IMR-90 (cell line): ENCODE data around the gene FBXW4. TPM values are rescaled to one million over a fixed set of nuclear protein-coding genes. Genes with fewer than 3 reads are reported as not detected.

Experiments used
- ATAC-seq: fragments of 200-7000 bp; cut with Tn5 transposase; 2 replicates; pipeline ENCODE4 v1.9.1; 2020; ENCODE audit warnings: low read depth, mild to moderate bottlenecking, moderate library complexity
- BruUV-seq: library from RNA; stranded (reverse); fragments of 400-500 nt; replicated peaks from 2 replicates; lab custom pipeline; 2021; lab: Mats Ljungman, UMichigan
- CTCF ChIA-PET: fragments of 300-600 bp; formaldehyde crosslinking; extraction: SDS; loops from one replicate; lab custom pipeline; 2021; ENCODE audit warnings: antibody characterized with exemption; lab: Yijun Ruan, JAX
- POLR2A ChIA-PET: fragments of 300-600 bp; sonication (Branson Sonifier 250); formaldehyde crosslinking; loops from one replicate; lab custom pipeline; 2022; ENCODE audit warnings: antibody characterized with exemption; ENCODE audit not compliant: unreplicated experiment; lab: Charles Lee
- DNase-seq: peaks from one replicate; pipeline ENCODE4 v3.0.0; 2013
- H2AFZ ChIP-seq: replicated peaks from 2 replicates; pipeline ENCODE3; 2013; ENCODE audit warnings: low read length, mild to moderate bottlenecking; ENCODE audit not compliant: poor library complexity
- H2AK5ac ChIP-seq: 2 replicates; pipeline ENCODE4 v1.6.1; 2013; ENCODE audit warnings: low read depth, low read length, inconsistent platforms
- H2AK9ac ChIP-seq: replicated peaks from 2 replicates; pipeline ENCODE3; 2013; ENCODE audit warnings: mild to moderate bottlenecking, low read depth, low read length, moderate library complexity; ENCODE audit not compliant: poor library complexity
- H2BK120ac ChIP-seq: 2 replicates; pipeline ENCODE4 v1.6.1; 2013; ENCODE audit warnings: low read depth, low read length, inconsistent platforms
- H2BK15ac ChIP-seq: 3 replicates; pipeline ENCODE4 v1.6.1; 2013; ENCODE audit warnings: low read depth, low read length, inconsistent platforms
- H2BK20ac ChIP-seq: 2 replicates; pipeline ENCODE4 v1.6.1; 2013; ENCODE audit warnings: low read depth, mild to moderate bottlenecking, inconsistent platforms, low read length, moderate library complexity
- H2BK5ac ChIP-seq: 2 replicates; pipeline ENCODE4 v1.6.1; 2013; ENCODE audit warnings: mild to moderate bottlenecking, low read depth, low read length, inconsistent platforms; ENCODE audit not compliant: poor library complexity, severe bottlenecking
- H3K14ac ChIP-seq: replicated peaks from 2 replicates; pipeline ENCODE4 v1.6.1; 2013; ENCODE audit warnings: low read depth, low read length, inconsistent platforms
- H3K18ac ChIP-seq: 2 replicates; pipeline ENCODE4 v1.6.1; 2013; ENCODE audit warnings: low read depth, low read length, control low read depth
- H3K23ac ChIP-seq: 2 replicates; pipeline ENCODE4 v1.6.1; 2013; ENCODE audit warnings: low read depth, low read length, inconsistent platforms
- H3K27ac ChIP-seq: 2 replicates; pipeline ENCODE4 v1.5.1; 2013; ENCODE audit warnings: mild to moderate bottlenecking, control low read depth, low read length; ENCODE audit not compliant: insufficient read depth
- H3K27me3 ChIP-seq: 2 replicates; pipeline ENCODE4 v1.6.1; 2013; ENCODE audit warnings: low read length; ENCODE audit not compliant: control insufficient read depth, insufficient read depth
- H3K36me3 ChIP-seq: 2 replicates; pipeline ENCODE4 v1.6.1; 2013; ENCODE audit warnings: low read length, mixed read lengths; ENCODE audit not compliant: control insufficient read depth, insufficient read depth
- H3K4ac ChIP-seq: 2 replicates; pipeline ENCODE4 v1.6.1; 2013; ENCODE audit warnings: low read depth, low read length, inconsistent platforms
- H3K4me1 ChIP-seq: 2 replicates; pipeline ENCODE4 v1.6.1; 2013; ENCODE audit warnings: low read length, mixed read lengths; ENCODE audit not compliant: control insufficient read depth, insufficient read depth
- H3K4me2 ChIP-seq: 2 replicates; pipeline ENCODE4 v1.6.1; 2013; ENCODE audit warnings: low read depth, mild to moderate bottlenecking, control low read depth, low read length, moderate library complexity
- H3K4me3 ChIP-seq: 2 replicates; pipeline ENCODE4 v1.5.1; 2013; ENCODE audit warnings: low read depth, mild to moderate bottlenecking, control low read depth, low read length, moderate library complexity; ENCODE audit not compliant: insufficient read depth
- H3K56ac ChIP-seq: 2 replicates; pipeline ENCODE4 v1.6.1; 2013; ENCODE audit warnings: low read length, inconsistent platforms; ENCODE audit not compliant: insufficient read depth; ENCODE audit errors: extremely low read depth
- H3K79me1 ChIP-seq, 2 experiments: 2 replicates each; pipeline ENCODE4 v1.6.1; 2013; ENCODE audit warnings: low read length in 2 of 2, inconsistent platforms in 1 of 2, low read depth in 1 of 2
- H3K9ac ChIP-seq: 2 replicates; pipeline ENCODE4 v1.6.1; 2013; ENCODE audit warnings: low read depth, low read length, control low read depth
- H3K9me1 ChIP-seq: 2 replicates; pipeline ENCODE4 v1.6.1; 2013; ENCODE audit warnings: low read length, inconsistent platforms; ENCODE audit not compliant: insufficient read depth
- H3K9me3 ChIP-seq: 2 replicates; pipeline ENCODE4 v1.6.1; 2013; ENCODE audit warnings: low read length; ENCODE audit not compliant: control insufficient read depth, insufficient read depth
- H4K20me1 ChIP-seq: 2 replicates; pipeline ENCODE4 v1.6.1; 2013; ENCODE audit warnings: low read length, inconsistent platforms; ENCODE audit not compliant: insufficient read depth
- H4K5ac ChIP-seq: 2 replicates; pipeline ENCODE4 v1.6.1; 2013; ENCODE audit warnings: mild to moderate bottlenecking, low read depth, low read length, control low read depth
- H4K8ac ChIP-seq, 2 experiments: 2 replicates each; pipeline ENCODE4 v1.6.1; 2013; ENCODE audit warnings: low read depth in 2 of 2, low read length in 2 of 2, control low read depth in 1 of 2, inconsistent platforms in 1 of 2
- H4K91ac ChIP-seq: 2 replicates; pipeline ENCODE4 v1.6.1; 2013; ENCODE audit warnings: low read depth, low read length, inconsistent platforms; ENCODE audit not compliant: insufficient read depth
- BHLHE40 ChIP-seq: fragments of 150-350 bp; IDR thresholded peaks from 2 replicates; pipeline ENCODE4 v1.6.1; 2016; ENCODE audit warnings: mild to moderate bottlenecking, low read depth, low read length
- CEBPB ChIP-seq: IDR thresholded peaks from 2 replicates; pipeline ENCODE4 v1.6.1; 2012; ENCODE audit warnings: low read depth, low read length, improper control_type of control experiment
- CHD1 ChIP-seq: IDR thresholded peaks from 2 replicates; pipeline ENCODE4 v1.6.1; 2012; ENCODE audit warnings: low read depth, low read length, improper control_type of control experiment
- FOS ChIP-seq: fragments of 150-350 bp; IDR thresholded peaks from 2 replicates; pipeline ENCODE4 v1.6.1; 2016; ENCODE audit warnings: low read depth, low read length
- MAFK ChIP-seq: IDR thresholded peaks from 2 replicates; pipeline ENCODE4 v1.6.1; 2012; ENCODE audit warnings: low read depth, low read length, improper control_type of control experiment
- MAZ ChIP-seq: IDR thresholded peaks from 2 replicates; pipeline ENCODE4 v1.6.1; 2012; ENCODE audit warnings: low read depth, mild to moderate bottlenecking, low read length, improper control_type of control experiment, moderate library complexity, borderline replicate concordance
- MXI1 ChIP-seq: IDR thresholded peaks from 2 replicates; pipeline ENCODE4 v1.6.1; 2012; ENCODE audit warnings: low read depth, mild to moderate bottlenecking, low read length, moderate library complexity, borderline replicate concordance
- NFE2L2 ChIP-seq: fragments of 150-350 bp; IDR thresholded peaks from 2 replicates; pipeline ENCODE4 v1.6.1; 2016; ENCODE audit warnings: low read depth, mild to moderate bottlenecking, low read length
- POLR2A ChIP-seq: IDR thresholded peaks from 2 replicates; pipeline ENCODE4 v1.6.1; 2012; ENCODE audit warnings: mild to moderate bottlenecking, low read depth, low read length
- RAD21 ChIP-seq: IDR thresholded peaks from 2 replicates; pipeline ENCODE4 v1.6.1; 2012; ENCODE audit warnings: low read length, improper control_type of control experiment
- RCOR1 ChIP-seq: IDR thresholded peaks from 2 replicates; pipeline ENCODE4 v1.6.1; 2012; ENCODE audit warnings: mild to moderate bottlenecking, low read length, improper control_type of control experiment; ENCODE audit not compliant: insufficient replicate concordance
- RFX5 ChIP-seq: IDR thresholded peaks from 2 replicates; pipeline ENCODE4 v1.8.0; 2012; ENCODE audit warnings: low read depth, mild to moderate bottlenecking, low read length, moderate library complexity
- SMC3 ChIP-seq: fragments of 150-350 bp; IDR thresholded peaks from 2 replicates; pipeline ENCODE4 v1.6.1; 2016; ENCODE audit warnings: low read depth, mild to moderate bottlenecking, antibody characterized with exemption, low read length, moderate library complexity
- WGBS, 2 experiments: methylation state at CpG; one replicate each; pipeline versions ENCODE4 v1.1.5 to v1.1.7; 2013; ENCODE audit warnings: missing lambda C conversion rate in 2 of 2; ENCODE audit not compliant: insufficient read length in 1 of 2; ENCODE audit errors: extremely low coverage in 2 of 2; 5-methylcytosine and 5-hydroxymethylcytosine counted together
- dilution Hi-C: fragments of 300-500 bp; cut with HindIII; formaldehyde crosslinking; loops from one replicate; pipeline ENCODE4 v1.14.3; 2018; ENCODE audit warnings: low sequenced_read_pairs; ENCODE audit not compliant: unreplicated experiment
- in situ Hi-C: fragments of 300-500 bp; cut with MboI; formaldehyde crosslinking; loops from 3 replicates; pipeline ENCODE4 v1.14.3; 2019; ENCODE audit warnings: low sequenced_read_pairs, inconsistent platforms, mixed read lengths
- intact Hi-C: fragments of 100-400 bp; cut with micrococcal nuclease; formaldehyde crosslinking; loops from 2 replicates; pipeline ENCODE4 v1.10.0; 2022
- polyA plus RNA-seq, 3 experiments: library from polyadenylated mRNA; depleted of rRNA; stranded (reverse); fragments of >200 nt; gene quantifications; 2 replicates each; pipeline ENCODE4 v1.2.3, GENCODE V29; 2012; ENCODE audit warnings: low replicate concordance in 1 of 3
- total RNA-seq: library from RNA; depleted of rRNA; stranded (reverse); fragments of >200 nt; gene quantifications from 2 replicates; pipeline ENCODE4 v1.2.3, GENCODE V29; 2012
- TF ChIP-seq, protein P1 (sequence below): conservative IDR thresholded peaks from 2 replicates; pipeline ENCODE4 v1.5.1; 2012; ENCODE audit warnings: mild to moderate bottlenecking, low read depth, low read length, improper control_type of control experiment
- TF ChIP-seq, protein P2 (sequence below): fragments of 150-350 bp; IDR thresholded peaks from 2 replicates; pipeline ENCODE4 v1.6.1; 2016; ENCODE audit warnings: low read depth, mild to moderate bottlenecking, low read length, moderate library complexity, borderline replicate concordance
- TF ChIP-seq, protein P3 (sequence below): fragments of 150-350 bp; IDR thresholded peaks from 2 replicates; pipeline ENCODE4 v1.6.1; 2017; ENCODE audit warnings: mild to moderate bottlenecking, antibody characterized with exemption, low read length, low read depth

Gene FBXW4
- total and polyA plus RNA-seq, 2 of the 4 experiments (the other 2 are of a cell fraction), result 19.3 to 26.7 TPM

DNA sequence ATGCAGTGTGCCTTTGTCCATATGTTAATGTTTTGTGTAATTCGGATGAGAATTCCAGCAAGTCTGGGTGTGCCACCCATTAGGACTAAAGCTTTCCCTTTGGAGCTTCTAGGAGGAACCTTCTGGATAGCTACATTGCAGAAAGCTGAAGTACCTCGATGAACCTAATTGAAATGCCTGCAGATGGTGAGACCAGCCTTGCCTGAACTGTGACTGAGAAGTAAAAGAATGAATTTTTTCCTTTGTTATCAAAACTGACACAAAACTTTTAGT lies 31.1 kb upstream of the FBXW4 start:
- H3K4me3 ChIP-seq, result no peak overlapping the region
- no peak overlapping the region for H3K4ac ChIP-seq
- H2AK5ac ChIP-seq, result no peak overlapping the region
- H4K5ac ChIP-seq, result no peak overlapping the region
- H4K20me1 ChIP-seq, result no peaks in the 10 kb centered on the region
- no peaks in the 10 kb centered on the region for H3K9me1 ChIP-seq
- no peak overlapping the region for H3K14ac ChIP-seq
- no peak overlapping the region for H3K9ac ChIP-seq
- WGBS, 2 experiments, result no CpG with 5 or more reads among the region's 2 CpGs
- no peak overlapping the region for H3K23ac ChIP-seq
- in situ Hi-C loops, result no loop called here
- H3K56ac ChIP-seq, result no peak overlapping the region
- H2BK15ac ChIP-seq, result no peak overlapping the region
- dilution Hi-C loops, result no loop called here
- CTCF ChIA-PET, result no interaction called here
- H3K4me1 ChIP-seq, result no peaks in the 10 kb centered on the region
- H4K8ac ChIP-seq, result no peak overlapping the region
- TF ChIP-seq, protein P1, sequence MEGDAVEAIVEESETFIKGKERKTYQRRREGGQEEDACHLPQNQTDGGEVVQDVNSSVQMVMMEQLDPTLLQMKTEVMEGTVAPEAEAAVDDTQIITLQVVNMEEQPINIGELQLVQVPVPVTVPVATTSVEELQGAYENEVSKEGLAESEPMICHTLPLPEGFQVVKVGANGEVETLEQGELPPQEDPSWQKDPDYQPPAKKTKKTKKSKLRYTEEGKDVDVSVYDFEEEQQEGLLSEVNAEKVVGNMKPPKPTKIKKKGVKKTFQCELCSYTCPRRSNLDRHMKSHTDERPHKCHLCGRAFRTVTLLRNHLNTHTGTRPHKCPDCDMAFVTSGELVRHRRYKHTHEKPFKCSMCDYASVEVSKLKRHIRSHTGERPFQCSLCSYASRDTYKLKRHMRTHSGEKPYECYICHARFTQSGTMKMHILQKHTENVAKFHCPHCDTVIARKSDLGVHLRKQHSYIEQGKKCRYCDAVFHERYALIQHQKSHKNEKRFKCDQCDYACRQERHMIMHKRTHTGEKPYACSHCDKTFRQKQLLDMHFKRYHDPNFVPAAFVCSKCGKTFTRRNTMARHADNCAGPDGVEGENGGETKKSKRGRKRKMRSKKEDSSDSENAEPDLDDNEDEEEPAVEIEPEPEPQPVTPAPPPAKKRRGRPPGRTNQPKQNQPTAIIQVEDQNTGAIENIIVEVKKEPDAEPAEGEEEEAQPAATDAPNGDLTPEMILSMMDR, result no peak
- TF ChIP-seq MXI1 (no peak), NFE2L2 (no peak), CEBPB (no peak), CHD1 (no peak), RAD21 (no peak), MAZ (no peak), FOS (no peak), SMC3 (no peak), RFX5 (no peak), POLR2A (no peak), RCOR1 (no peak), MAFK (no peak), BHLHE40 (no peak)
- TF ChIP-seq, protein P2, sequence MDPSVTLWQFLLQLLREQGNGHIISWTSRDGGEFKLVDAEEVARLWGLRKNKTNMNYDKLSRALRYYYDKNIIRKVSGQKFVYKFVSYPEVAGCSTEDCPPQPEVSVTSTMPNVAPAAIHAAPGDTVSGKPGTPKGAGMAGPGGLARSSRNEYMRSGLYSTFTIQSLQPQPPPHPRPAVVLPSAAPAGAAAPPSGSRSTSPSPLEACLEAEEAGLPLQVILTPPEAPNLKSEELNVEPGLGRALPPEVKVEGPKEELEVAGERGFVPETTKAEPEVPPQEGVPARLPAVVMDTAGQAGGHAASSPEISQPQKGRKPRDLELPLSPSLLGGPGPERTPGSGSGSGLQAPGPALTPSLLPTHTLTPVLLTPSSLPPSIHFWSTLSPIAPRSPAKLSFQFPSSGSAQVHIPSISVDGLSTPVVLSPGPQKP, result no peak
- TF ChIP-seq, protein P3, sequence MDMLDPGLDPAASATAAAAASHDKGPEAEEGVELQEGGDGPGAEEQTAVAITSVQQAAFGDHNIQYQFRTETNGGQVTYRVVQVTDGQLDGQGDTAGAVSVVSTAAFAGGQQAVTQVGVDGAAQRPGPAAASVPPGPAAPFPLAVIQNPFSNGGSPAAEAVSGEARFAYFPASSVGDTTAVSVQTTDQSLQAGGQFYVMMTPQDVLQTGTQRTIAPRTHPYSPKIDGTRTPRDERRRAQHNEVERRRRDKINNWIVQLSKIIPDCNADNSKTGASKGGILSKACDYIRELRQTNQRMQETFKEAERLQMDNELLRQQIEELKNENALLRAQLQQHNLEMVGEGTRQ, result no peak
- no TSS peak for BruUV-seq
- H2BK120ac ChIP-seq, result no peak overlapping the region
- no peak overlapping the region for H4K91ac ChIP-seq
- H3K79me1 ChIP-seq, result no peaks in the 10 kb centered on the region
- POLR2A ChIA-PET, result no interaction called here
- ATAC-seq (no peak), DNase-seq (no peak)
- no peak overlapping the region for H2BK5ac ChIP-seq
- no peak overlapping the region for H3K4me2 ChIP-seq
- no peak overlapping the region for H2AFZ ChIP-seq
- peaks cover 39% of the 10 kb centered on the region for H3K27me3 ChIP-seq
- H2BK20ac ChIP-seq, result no peak overlapping the region
- no peak overlapping the region for H3K27ac ChIP-seq
- no peaks in the 10 kb centered on the region for H3K9me3 ChIP-seq
- intact Hi-C loops, result no loop called here
- no peaks in the 10 kb centered on the region for H3K36me3 ChIP-seq
- no peak overlapping the region for H2AK9ac ChIP-seq
- no peak overlapping the region for H3K18ac ChIP-seq
